Measurements from ENCODE around the gene E2F6.
A peak's percentile ranks its signal among the peaks of the same experiment; 100 is the strongest.

The E2F6 gene

GRCh38 chr2:11503354-11503927 is 37.5 kb upstream of the E2F6 start:
- H3K36me3 Mint-ChIP-seq (ENCODE audit: insufficient read depth) = no peaks in the 10 kb centered on the region
- no peak for ATAC-seq (replicated peaks; ENCODE audit: extremely low read depth, poor library complexity, severe bottlenecking)

DNA sequence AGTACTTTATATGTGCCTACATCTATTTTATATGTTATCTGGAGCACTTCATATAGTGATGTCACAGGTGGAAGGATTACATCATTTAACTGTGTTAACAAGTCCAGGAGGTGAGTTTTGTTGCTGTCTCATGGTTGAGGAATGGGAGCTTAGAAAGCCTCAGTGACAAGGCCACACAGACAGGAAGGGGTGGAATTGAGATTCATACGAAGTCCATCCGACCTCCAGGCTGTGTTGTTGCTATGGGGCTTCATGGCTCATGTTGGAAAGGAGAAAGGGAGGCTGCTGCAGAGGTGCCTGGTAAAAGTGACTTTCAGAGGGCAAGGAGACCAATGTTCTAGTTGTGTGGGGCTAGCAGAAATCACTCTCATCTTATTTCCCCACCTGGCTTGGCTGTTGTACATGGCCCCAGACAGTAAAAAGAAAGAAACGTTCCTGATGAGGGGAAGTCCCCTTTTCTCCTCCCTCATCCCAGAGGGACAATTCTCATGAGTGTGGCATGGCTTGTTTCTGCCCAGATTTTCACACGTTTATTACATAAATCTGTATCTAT is 36.9 kb upstream of the E2F6 start:
- Mint-ChIP-seq H3K27me3 (peaks cover 9% of the 10 kb centered on the region), H3K4me3 (no peak overlapping the region), H3K9me3 (no peaks in the 10 kb centered on the region), H3K36me3 (ENCODE audit: insufficient read depth) (no peaks in the 10 kb centered on the region), H3K4me1 (peaks cover 6% of the 10 kb centered on the region), H3K27ac (ENCODE audit: low read depth) (no peak overlapping the region)
- no peak for DNase-seq (ENCODE audit: low spot score in 2 of 2)
- no peak for ATAC-seq (replicated peaks; ENCODE audit: extremely low read depth, poor library complexity, severe bottlenecking)

More at GRCh38 chr2:11503354-11503927, 37.5 kb upstream of the E2F6 start:
- no peaks in the 10 kb centered on the region for H3K9me3 Mint-ChIP-seq
- H3K4me3 Mint-ChIP-seq = no peak overlapping the region
- H3K4me1 Mint-ChIP-seq = peaks cover 6% of the 10 kb centered on the region
- no peak for DNase-seq (ENCODE audit: low spot score in 2 of 2)
- peaks cover 9% of the 10 kb centered on the region for H3K27me3 Mint-ChIP-seq
- no peak overlapping the region for H3K27ac Mint-ChIP-seq (ENCODE audit: low read depth)

DNA sequence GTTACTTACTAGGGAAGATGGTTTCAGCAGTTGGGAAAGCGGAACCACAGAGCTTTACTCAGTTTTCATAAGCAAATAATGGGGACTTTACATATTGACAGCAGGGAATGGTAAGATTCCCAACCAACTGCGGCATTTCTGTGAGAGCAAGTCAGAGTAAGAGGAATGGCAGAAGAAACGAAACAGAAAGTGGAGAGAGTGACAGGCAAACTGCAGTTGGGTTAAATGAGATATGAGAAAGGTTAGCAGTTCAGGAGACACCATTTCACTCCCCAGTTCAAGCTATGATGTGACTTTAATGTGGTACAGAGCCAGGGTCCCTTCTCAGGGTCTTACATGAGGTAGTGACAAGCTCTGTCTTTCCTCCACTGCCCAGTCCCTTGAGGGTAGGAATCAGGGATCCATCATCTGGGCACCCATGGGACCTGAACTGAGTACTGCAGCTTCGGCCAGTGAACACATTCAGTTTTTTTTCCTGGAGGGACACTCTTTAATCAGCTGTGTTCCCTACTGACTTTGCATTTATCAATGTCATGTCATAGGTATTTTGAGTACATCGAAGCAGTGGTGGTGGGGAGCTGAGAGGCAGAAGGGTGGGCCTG is 34.8 kb upstream of the E2F6 start:
- Mint-ChIP-seq H3K4me1 (peaks cover 6% of the 10 kb centered on the region), H3K4me3 (peak overlapping the region; percentile 21), H3K27ac (ENCODE audit: low read depth) (no peak overlapping the region), H3K9me3 (no peaks in the 10 kb centered on the region), H3K27me3 (peaks cover 9% of the 10 kb centered on the region), H3K36me3 (ENCODE audit: insufficient read depth) (no peaks in the 10 kb centered on the region)
- DNase-seq (ENCODE audit: low spot score in 2 of 2) = no peak
- ATAC-seq (replicated peaks; ENCODE audit: extremely low read depth, poor library complexity, severe bottlenecking) = no peak

DNA sequence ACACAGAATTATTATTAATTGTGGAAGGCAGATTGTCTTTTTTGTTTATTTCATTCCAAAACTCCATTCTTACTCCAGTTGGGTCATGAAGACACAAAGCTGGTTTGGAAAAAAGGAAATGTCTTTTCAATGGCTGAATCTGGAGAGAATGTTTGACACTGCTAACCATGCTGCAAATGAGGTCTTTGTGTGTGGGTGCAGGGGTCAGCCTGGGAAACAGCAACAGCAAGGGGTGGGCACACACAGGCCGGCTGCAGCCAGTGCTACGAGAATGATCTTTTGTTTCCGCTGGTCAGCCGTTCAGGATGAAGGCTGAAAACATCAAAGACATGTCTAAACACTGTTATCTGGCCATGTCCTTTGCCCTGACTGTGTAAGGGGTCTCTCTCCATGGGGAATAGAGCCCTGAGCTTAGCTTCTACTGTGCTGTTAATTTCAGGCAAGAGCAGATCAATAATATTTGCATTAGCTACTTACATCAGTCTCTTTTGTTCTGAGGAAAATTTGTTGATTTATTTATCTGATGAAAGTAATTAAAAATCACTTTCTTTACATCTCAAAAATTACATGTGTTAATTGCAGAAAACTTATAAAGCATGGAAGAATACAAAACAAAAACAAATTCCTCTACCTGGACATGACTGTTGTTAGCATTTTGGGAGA is 33.3 kb upstream of the E2F6 start:
- no peak overlapping the region for H3K27ac Mint-ChIP-seq (ENCODE audit: low read depth)
- peaks cover 6% of the 10 kb centered on the region for H3K4me1 Mint-ChIP-seq
- DNase-seq (ENCODE audit: low spot score in 2 of 2) (no peak), ATAC-seq (replicated peaks; ENCODE audit: extremely low read depth, poor library complexity, severe bottlenecking) (no peak)
- H3K27me3 Mint-ChIP-seq = peaks cover 11% of the 10 kb centered on the region
- H3K36me3 Mint-ChIP-seq (ENCODE audit: insufficient read depth) = no peaks in the 10 kb centered on the region
- no peaks in the 10 kb centered on the region for H3K9me3 Mint-ChIP-seq
- H3K4me3 Mint-ChIP-seq = no peak overlapping the region

GRCh38 chr2:11498543-11499034 is 32.6 kb upstream of the E2F6 start:
- no peak for DNase-seq (ENCODE audit: low spot score in 2 of 2)
- Mint-ChIP-seq H3K9me3 (no peaks in the 10 kb centered on the region), H3K4me1 (peaks cover 6% of the 10 kb centered on the region), H3K36me3 (ENCODE audit: insufficient read depth) (no peaks in the 10 kb centered on the region), H3K4me3 (no peak overlapping the region), H3K27ac (ENCODE audit: low read depth) (no peak overlapping the region), H3K27me3 (peaks cover 17% of the 10 kb centered on the region)
- ATAC-seq (replicated peaks; ENCODE audit: extremely low read depth, poor library complexity, severe bottlenecking) = no peak

DNA sequence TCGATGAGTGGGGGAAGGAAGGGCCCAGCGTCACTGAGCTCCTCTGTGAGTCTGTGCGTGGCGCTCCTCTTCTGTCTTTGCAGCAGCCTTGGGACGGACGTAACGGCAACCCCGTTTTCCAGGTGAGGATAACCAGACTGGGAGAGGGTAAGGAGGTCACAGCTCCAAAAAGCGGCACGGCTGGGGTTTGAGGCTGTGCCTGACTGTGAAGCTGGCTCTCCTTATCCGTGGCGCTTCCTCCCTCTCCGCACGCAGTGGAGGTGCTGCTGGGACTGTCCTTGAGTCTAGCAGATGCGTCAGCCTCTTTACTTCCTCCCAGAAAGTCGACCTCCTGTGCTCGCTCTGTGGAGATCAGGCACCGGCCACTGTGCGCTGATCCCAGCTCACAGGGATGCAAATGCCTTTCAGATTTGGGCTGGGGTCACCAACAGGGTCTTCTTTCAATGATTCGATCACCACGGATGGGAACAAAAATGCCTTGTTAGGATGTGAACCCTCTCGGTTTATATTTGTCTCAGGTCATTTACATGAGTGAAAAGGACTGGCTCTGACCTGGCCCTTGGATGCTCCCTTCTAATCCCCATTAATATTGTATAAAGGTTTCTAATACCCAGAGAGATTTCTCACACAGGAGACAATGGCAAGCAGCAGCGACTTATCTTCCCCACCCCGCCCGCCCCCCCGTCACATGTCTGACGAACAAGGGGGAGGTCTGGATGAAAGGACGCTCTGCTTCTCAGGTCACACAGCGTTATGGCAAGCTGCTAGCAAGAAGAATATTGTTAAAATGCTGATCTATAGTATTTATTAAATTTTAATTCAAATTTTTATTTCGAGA is 30.1 kb upstream of the E2F6 start:
- H3K27me3 Mint-ChIP-seq = peaks cover 21% of the 10 kb centered on the region
- ATAC-seq (replicated peaks; ENCODE audit: extremely low read depth, poor library complexity, severe bottlenecking) (no peak), DNase-seq (ENCODE audit: low spot score in 2 of 2) (no peak)
- peaks cover 6% of the 10 kb centered on the region for H3K4me1 Mint-ChIP-seq
- no peak overlapping the region for H3K27ac Mint-ChIP-seq (ENCODE audit: low read depth)
- no peak overlapping the region for H3K4me3 Mint-ChIP-seq
- no peaks in the 10 kb centered on the region for H3K9me3 Mint-ChIP-seq
- no peaks in the 10 kb centered on the region for H3K36me3 Mint-ChIP-seq (ENCODE audit: insufficient read depth)

- H3K4me1 Mint-ChIP-seq = no peaks in the 10 kb centered on the region
- DNase-seq (ENCODE audit: low spot score in 2 of 2) (no peak), ATAC-seq (replicated peaks; ENCODE audit: extremely low read depth, poor library complexity, severe bottlenecking) (no peak)
- H3K27me3 Mint-ChIP-seq = peaks cover 21% of the 10 kb centered on the region
- H3K9me3 Mint-ChIP-seq = no peaks in the 10 kb centered on the region
- H3K4me3 Mint-ChIP-seq = no peak overlapping the region
- H3K27ac Mint-ChIP-seq (ENCODE audit: low read depth) = no peak overlapping the region
- H3K36me3 Mint-ChIP-seq (ENCODE audit: insufficient read depth) = no peaks in the 10 kb centered on the region
Measured at GRCh38 chr2:11494310-11494709, 28.3 kb upstream of the E2F6 start.

DNA sequence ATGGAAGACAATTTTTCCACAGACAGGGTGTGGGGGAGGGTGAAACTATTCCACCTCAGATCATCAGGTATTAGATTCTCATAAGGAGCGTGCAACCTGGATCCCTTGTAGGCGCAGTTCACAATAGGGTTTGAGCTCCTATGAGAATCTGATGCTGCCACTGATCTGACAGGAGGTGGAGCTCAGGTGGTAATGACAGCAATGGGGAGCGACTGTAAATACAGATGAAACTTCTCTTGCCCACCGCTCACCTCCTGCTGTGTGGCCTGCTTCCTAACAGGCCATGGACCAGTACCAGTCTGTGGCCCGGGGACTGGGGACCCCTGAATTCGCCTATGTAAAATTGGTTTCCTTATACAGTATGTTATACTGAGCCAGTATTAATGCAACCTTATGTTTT is 27.3 kb upstream of the E2F6 start:
- H3K9me3 Mint-ChIP-seq = no peaks in the 10 kb centered on the region
- no peak for DNase-seq (ENCODE audit: low spot score in 2 of 2)
- no peaks in the 10 kb centered on the region for H3K36me3 Mint-ChIP-seq (ENCODE audit: insufficient read depth)
- no peaks in the 10 kb centered on the region for H3K4me1 Mint-ChIP-seq
- H3K4me3 Mint-ChIP-seq = no peak overlapping the region
- H3K27me3 Mint-ChIP-seq = peaks cover 21% of the 10 kb centered on the region
- no peak overlapping the region for H3K27ac Mint-ChIP-seq (ENCODE audit: low read depth)
- no peak for ATAC-seq (replicated peaks; ENCODE audit: extremely low read depth, poor library complexity, severe bottlenecking)

- no peaks in the 10 kb centered on the region for H3K9me3 Mint-ChIP-seq
- no peaks in the 10 kb centered on the region for H3K4me1 Mint-ChIP-seq
Measured at GRCh38 chr2:11492720-11493119, 26.8 kb upstream of the E2F6 start.

DNA sequence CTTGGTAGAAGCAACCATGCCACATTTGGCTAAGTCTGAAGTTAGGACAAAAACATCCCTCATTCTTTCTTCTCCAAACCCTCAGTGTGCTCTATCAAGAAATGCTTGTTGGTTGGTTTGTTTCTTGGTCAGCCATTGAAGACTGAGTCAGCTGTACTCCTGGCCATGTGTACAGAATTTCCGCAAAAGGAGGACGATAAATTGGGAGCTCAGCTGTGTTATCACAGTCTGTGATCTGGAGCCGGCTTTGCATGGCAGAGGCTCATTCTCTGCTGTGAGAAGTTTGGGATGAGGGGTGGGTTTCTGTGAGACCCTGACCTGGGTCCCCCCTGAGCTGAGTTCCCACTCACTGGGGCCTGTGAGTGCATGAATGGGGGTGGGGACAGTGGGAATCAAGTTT is 26.3 kb upstream of the E2F6 start:
- no peaks in the 10 kb centered on the region for H3K9me3 Mint-ChIP-seq
- peaks cover 21% of the 10 kb centered on the region for H3K27me3 Mint-ChIP-seq
- H3K4me1 Mint-ChIP-seq = no peaks in the 10 kb centered on the region
- no peak overlapping the region for H3K27ac Mint-ChIP-seq (ENCODE audit: low read depth)
- ATAC-seq (replicated peaks; ENCODE audit: extremely low read depth, poor library complexity, severe bottlenecking) (no peak), DNase-seq (ENCODE audit: low spot score in 2 of 2) (no peak)
- H3K36me3 Mint-ChIP-seq (ENCODE audit: insufficient read depth) = peaks cover 3% of the 10 kb centered on the region
- no peak overlapping the region for H3K4me3 Mint-ChIP-seq

More at GRCh38 chr2:11492720-11493119, 26.8 kb upstream of the E2F6 start:
- Mint-ChIP-seq H3K4me3 (no peak overlapping the region), H3K27me3 (peaks cover 21% of the 10 kb centered on the region), H3K36me3 (ENCODE audit: insufficient read depth) (peaks cover 1% of the 10 kb centered on the region), H3K27ac (ENCODE audit: low read depth) (no peak overlapping the region)
- DNase-seq (ENCODE audit: low spot score in 2 of 2) (no peak), ATAC-seq (replicated peaks; ENCODE audit: extremely low read depth, poor library complexity, severe bottlenecking) (no peak)

DNA sequence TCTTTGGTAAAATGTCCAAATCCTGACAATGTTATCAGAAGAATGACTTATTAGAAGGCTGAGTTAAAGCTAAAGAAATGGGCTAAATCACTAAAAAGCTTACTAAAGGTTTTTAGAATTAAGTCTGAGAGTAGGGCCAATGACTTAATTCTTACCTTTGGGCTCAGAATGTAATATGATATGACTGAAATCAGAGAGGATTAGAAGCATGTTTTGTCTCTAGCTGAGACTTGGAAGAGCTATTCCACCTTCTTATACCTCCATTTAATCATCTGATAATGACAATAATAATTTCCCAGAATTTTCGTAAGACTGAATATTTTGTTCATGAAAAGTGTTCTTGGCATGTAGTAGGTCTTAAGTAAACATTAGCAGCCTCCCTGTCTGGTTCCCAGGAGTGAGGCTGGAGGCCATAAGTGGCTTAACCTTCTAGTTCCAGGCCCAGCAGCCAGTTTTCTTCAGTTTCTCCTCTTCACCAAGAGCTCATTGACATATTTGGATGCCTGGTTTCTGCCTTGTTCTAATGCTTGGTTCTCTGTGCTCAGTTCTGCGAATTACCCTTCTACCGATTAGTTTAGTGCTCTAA is 25.5 kb upstream of the E2F6 start:
- no peaks in the 10 kb centered on the region for H3K4me1 Mint-ChIP-seq
- H3K27me3 Mint-ChIP-seq = peaks cover 23% of the 10 kb centered on the region
- peaks cover 3% of the 10 kb centered on the region for H3K36me3 Mint-ChIP-seq (ENCODE audit: insufficient read depth)
- ATAC-seq (replicated peaks; ENCODE audit: extremely low read depth, poor library complexity, severe bottlenecking) (no peak), DNase-seq (ENCODE audit: low spot score in 2 of 2) (no peak)
- no peak overlapping the region for H3K27ac Mint-ChIP-seq (ENCODE audit: low read depth)
- no peaks in the 10 kb centered on the region for H3K9me3 Mint-ChIP-seq
- no peak overlapping the region for H3K4me3 Mint-ChIP-seq

- H3K27ac Mint-ChIP-seq (ENCODE audit: low read depth) = no peak overlapping the region
Measured at GRCh38 chr2:11490194-11490593, 24.2 kb upstream of the E2F6 start.

More at GRCh38 chr2:11490194-11490593, 24.2 kb upstream of the E2F6 start:
- DNase-seq (ENCODE audit: low spot score in 2 of 2) (no peak), ATAC-seq (replicated peaks; ENCODE audit: extremely low read depth, poor library complexity, severe bottlenecking) (no peak)
- peaks cover 34% of the 10 kb centered on the region for H3K27me3 Mint-ChIP-seq
- no peaks in the 10 kb centered on the region for H3K4me1 Mint-ChIP-seq
- no peak overlapping the region for H3K4me3 Mint-ChIP-seq
- peaks cover 3% of the 10 kb centered on the region for H3K36me3 Mint-ChIP-seq (ENCODE audit: insufficient read depth)
- no peaks in the 10 kb centered on the region for H3K9me3 Mint-ChIP-seq

All from central memory CD8-positive, alpha-beta T cell (primary cell).